ENCODE results near the gene VAMP8.
A peak's percentile ranks its signal among the peaks of the same experiment; 100 is the strongest.
"Not testable (repeated sequence)": the region's sequence is repeated elsewhere in the genome, so short reads cannot be mapped to it uniquely, and the experiment has no call there.

Gene VAMP8

GRCh38 chr2:85598594-85599340 is 21.4 kb downstream of the VAMP8 start:
- DNase-seq (ENCODE audit: low read depth, low spot score) = no peak

GRCh38 chr2:85599468-85600234 is 22.3 kb downstream of the VAMP8 start:
- no peak for DNase-seq (ENCODE audit: low read depth, low spot score)

GRCh38 chr2:85600235-85600575 is 22.8 kb downstream of the VAMP8 start:
- DNase-seq (ENCODE audit: low read depth, low spot score) = no peak

- DNase-seq (ENCODE audit: low read depth, low spot score) = no peak
These were observed 23.8 kb downstream of the VAMP8 start for GRCh38 chr2:85600951-85601770.

GRCh38 chr2:85601771-85602475 is 24.5 kb downstream of the VAMP8 start:
- DNase-seq (ENCODE audit: low read depth, low spot score) = peak; percentile 77

- DNase-seq (ENCODE audit: low read depth, low spot score) = peak; percentile 98
These were observed 25.3 kb downstream of the VAMP8 start, which contains the start of gene TMEM150A for GRCh38 chr2:85602476-85603234. Gene TMEM150A, minus strand, starts transcription at chr2:85602698. Its CDS starts 750 bp downstream, at chr2:85601948.

- not testable (repeated sequence) for DNase-seq (ENCODE audit: low read depth, low spot score)
These were observed 26.7 kb downstream of the VAMP8 start for GRCh38 chr2:85604133-85604444.

- no peak for DNase-seq (ENCODE audit: low read depth, low spot score)
These were observed 27.4 kb downstream of the VAMP8 start for GRCh38 chr2:85604568-85605339.

- DNase-seq (ENCODE audit: low read depth, low spot score) = peak; percentile 97
These were observed 28.2 kb downstream of the VAMP8 start for GRCh38 chr2:85605406-85606115.

- DNase-seq (ENCODE audit: low read depth, low spot score) = no peak
These were observed 28.7 kb downstream of the VAMP8 start for GRCh38 chr2:85606116-85606455.

GRCh38 chr2:85607268-85608215 is 30.2 kb downstream of the VAMP8 start:
- DNase-seq (ENCODE audit: low read depth, low spot score) = no peak

- DNase-seq (ENCODE audit: low read depth, low spot score) = no peak
These were observed 33.9 kb downstream of the VAMP8 start for GRCh38 chr2:85611217-85611704.

GRCh38 chr2:85611705-85612587 is 34.6 kb downstream of the VAMP8 start, which contains the start of gene C2orf68:
Gene C2orf68, minus strand, starts transcription at chr2:85612066. Its CDS starts 82 bp downstream, at chr2:85611984.
- DNase-seq (ENCODE audit: low read depth, low spot score) = peak; percentile 94

GRCh38 chr2:85613717-85614515 is 36.5 kb downstream of the VAMP8 start:
- no peak for DNase-seq (ENCODE audit: low read depth, low spot score)

- not testable (repeated sequence) for DNase-seq (ENCODE audit: low read depth, low spot score)
These were observed 37.4 kb downstream of the VAMP8 start for GRCh38 chr2:85614757-85615156.

- DNase-seq (ENCODE audit: low read depth, low spot score) = no peak
These were observed 38.0 kb downstream of the VAMP8 start for GRCh38 chr2:85615413-85615728.
